Measurements from ENCODE around the gene PRKCB.
A peak's percentile ranks its signal among the peaks of the same experiment; 100 is the strongest.

Gene PRKCB

DNA sequence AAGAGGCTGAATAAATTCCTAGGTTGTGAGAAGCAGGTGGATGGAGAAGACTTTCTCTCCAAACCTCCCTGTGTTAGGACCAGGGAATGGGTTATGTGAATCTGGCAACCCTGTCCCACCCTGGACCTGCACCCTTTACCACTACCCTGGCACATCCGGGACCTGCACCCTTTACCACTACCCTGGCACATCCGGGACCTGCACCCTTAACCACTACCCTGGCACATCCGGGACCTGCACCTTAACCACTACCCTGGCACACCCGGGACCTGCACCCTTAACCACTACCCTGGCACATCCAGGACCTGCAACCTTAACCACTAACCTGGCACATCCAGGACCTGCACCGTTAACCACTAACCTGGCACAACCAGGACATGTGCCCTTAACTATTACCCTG is 213.3 kb downstream of the PRKCB start:
- DNase-seq (ENCODE audit: low read depth): no peak

DNA sequence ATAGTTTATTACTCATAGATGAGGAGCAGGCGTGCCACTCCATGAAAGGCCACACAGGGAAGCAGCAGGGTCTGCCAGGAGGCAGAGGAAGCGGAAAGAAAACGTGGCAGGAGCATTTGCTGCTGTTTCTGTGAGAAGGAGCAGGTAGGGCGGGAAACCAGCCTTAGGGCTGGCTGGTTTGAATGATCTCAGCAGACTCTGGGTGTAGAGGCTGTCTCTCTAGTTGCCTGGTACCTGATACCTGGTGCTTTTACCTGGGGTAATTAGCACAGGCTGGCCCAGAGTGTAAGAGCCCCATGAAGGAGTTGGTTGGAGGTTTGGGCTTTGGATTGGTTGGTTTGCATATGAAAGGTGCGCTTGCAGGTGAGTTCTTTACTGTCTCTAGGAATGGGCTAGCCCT is 215.3 kb downstream of the PRKCB start:
- DNase-seq (ENCODE audit: low read depth): no peak

DNA sequence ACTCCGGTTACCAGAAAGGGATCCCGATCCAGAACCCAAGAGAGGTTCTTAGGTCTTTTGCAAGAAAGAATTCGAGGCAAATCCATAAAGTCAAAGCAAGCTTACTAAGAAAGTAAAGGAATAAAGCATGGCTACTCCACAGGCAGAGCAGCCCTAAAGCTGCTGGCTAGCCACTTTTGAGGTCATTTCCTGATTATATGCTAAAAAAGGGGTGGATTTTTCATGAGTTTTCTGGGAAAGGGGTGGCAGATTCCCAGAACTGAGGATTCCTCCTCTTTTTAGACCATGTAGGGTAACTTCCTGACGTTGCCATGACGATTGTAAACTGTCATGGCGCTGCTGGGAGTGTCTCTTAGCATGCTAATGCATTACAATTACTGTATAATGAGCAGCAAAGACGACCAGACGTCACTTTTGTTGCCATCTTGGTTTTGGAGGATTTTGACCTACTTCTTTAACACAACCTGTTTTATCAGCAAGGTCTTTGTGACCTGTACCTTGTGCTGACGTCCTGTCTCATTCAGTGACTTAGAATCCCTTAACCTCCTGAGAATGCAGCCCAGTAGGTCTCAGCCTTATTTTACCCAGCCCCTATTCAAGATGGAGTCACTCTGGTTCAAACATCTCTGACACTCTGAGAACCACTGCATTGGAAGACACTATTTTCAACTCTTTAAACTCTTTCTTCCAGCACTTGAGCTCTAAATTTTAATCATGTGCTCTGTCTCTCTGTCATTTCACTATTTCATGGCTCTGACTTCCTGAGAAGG is 216.7 kb downstream of the PRKCB start:
- DNase-seq (ENCODE audit: low read depth): peak; percentile 1

DNA sequence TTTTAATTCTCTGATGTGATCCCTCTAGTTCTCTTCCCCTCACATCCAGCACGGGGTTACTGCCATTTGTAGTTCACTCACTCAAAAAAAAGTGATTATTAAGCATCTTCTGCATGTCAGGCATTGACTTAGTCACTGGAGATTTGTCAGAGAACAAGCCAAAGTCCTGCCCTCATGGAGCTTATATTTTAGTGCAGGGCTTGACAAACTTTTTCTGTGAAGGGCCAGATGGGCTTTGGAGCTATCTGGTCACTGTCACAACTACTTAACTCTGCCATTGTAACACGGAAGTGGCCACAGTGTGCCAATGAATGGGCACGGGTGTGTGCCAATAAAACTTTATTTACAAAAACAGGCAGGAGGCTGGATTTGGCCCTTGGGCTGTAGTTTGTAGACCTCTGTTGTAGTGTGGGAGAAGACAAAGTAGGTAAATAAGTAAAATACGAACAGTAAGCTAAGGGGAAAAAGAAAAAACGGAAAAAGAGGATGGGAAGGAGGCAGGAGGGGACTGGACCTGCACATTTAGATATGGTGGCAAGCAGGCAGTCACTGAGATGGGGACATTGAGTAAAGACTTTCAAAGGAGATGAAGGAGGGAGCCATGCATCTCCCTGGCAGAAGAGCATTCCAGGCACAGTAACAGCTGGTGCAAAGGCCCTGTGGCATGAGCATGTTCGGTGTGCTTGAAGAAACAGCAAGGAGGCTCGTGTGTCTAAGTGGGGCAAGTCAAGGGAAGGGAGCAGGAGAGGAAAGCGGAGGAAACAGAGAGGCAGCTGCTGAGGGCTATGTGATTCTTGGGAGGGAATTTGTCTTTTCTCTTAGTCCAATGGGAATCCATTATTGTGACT is 217.5 kb downstream of the PRKCB start:
- DNase-seq (ENCODE audit: low read depth): no peak

DNA sequence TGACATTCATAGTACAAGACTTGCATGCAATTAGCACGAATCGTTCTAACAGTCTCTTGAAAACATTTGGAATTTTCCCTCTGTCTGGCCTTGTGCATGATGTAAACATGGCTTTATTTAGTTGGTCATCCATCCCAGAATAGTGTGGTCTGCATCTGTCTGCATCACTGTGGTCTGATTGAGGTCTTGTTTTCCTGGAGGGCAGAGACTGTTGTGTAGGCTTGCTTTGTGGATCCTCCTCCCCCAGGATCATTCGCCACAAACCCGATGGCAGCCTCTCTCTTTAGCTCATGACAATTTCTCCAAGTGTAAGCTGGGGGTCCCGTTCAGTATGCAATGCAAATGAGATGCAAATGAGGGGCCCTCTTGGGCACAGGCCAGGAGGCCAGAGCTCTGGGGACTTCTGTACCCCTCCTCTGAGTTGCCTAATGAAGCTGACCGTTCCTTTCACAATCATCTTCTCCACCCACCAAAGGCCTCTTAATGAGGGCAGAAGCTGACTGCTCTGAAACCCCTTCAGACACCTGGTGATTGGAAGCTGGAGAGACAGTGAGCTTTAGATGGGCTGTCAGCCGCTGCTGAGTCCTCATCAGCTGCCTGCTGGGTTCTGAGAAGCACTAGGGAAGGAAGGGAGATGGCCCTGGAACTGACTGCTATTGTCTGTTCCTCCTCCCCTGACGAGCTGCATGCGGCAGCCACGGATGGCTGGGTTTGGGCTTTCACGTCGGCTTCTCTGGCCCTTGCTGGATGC is 219.1 kb downstream of the PRKCB start:
- DNase-seq (ENCODE audit: low read depth): no peak

DNA sequence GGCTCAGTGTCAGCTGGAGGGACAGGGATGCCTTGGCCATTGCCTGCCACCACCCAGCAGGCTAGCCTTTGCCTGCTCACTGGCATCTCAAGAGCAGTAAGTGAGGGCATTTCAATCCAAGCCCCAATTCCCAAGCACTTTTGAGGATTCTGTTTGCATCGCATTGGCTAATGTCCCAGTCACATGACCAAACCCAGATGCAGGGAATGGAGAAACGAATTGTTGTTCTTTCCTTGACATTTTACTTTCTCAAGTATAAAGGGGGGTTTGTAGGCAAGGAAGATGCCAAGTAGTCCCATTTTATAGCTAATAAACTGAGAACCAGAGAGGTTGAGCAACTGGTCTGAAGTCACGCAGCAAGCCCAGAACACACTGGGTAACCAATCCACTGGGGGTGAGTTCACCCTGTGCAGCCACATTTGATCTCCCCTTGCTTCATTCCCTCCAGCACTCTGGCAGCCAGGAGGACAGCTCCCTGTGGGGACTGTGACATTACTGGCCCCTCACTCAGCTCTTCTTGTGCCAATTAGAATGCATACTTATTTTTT is 226.6 kb downstream of the PRKCB start:
- DNase-seq (ENCODE audit: low read depth): no peak

DNA sequence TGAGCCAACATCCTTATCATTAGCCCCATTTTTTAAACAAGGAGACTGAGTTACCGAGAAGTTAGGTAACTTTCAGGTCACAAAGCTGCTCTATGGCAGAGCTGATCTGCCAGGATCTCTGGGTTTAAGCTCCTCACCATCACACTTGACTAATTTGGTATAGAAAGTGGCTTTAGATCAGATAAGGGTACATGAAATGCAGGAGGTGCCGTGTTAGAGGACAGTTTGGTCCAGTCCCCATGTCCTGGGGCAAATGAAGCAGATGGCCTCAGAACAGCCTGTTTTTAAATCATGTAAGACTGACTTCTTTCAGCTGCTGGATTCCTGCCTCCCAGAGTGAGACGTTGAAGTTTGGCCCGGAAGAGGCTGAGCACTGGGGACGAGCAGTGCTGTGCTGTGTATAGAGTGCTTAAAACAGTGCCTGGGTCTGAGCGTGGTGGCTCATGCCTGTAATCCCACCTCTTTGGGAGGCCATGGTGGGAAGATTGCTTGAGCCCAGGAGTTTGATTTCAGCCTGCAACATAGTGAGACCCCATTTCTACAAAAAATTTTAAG is 233.3 kb downstream of the PRKCB start:
- no peak for DNase-seq (ENCODE audit: low read depth)

DNA sequence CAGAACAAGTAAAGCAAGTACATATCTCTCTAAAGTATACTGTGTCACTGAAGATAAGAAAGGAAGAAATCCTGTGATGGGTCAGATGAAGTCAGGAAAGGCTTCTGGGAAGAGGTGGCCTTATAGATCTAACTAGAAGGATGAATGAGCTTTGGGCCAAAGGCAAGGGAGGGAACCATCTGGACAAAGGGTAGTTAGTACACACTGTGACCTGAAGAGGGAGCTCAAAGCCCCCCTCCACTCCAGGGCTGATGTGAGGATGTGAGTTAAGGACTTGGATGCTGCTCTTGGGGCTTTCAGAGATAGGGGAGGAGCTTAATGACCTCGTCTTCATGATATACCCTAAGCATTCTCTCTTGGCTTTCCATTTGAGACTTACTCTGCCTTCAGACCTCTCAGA is 235.1 kb downstream of the PRKCB start:
- peak; percentile 3 for DNase-seq (ENCODE audit: low read depth)

DNA sequence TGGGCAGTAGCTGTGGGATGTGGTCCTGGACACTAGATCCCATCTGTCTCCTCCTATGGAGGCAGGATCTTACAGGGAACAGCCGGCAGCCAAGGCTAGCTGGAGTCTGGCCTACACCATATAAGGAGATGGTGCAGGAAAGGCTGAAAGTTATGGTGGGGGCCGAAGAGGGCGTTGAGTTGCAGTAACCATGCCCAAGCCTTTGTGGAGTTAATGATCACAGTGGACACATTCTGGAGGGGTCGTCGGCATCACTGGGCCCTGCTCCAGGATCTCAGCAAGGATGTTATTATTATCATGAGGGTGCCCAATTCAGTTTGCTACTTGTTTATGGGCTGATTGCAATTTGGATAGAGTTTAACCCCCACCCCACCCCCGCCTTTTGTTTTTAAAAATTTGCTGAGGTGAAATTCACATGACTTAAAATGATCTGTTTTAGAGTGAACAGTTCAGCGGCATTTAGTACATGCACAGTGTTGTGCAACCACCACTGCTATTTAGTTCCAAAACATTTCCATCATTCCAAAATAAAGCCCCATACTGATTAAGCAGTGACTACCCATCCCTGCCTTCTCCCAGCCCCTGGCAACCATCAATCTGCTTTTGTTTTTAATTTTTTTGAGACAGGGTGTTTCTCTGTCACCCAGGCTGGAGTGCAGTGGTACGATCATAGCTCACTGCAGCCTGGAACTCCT is 236.0 kb downstream of the PRKCB start:
- DNase-seq (ENCODE audit: low read depth): no peak

DNA sequence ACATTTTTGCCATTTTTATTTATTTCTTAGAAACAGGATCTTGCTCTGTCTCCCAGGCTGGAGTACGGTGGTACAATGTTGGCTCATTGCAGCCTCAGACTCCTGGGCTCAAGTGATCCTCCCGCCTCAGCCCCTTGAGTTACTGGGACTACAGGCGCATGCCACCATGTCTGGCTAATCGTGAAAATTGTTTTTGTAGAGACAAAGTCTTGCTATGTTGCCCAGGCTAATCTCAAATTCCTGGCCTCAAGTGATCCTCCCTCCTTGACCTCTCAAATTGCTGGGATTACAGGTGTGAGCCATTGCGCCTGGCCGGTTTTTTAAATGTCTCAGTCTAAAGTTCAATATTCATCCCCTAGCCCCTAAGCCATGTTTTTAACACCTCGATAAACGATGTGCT is 237.5 kb downstream of the PRKCB start:
- DNase-seq (ENCODE audit: low read depth): no peak

DNA sequence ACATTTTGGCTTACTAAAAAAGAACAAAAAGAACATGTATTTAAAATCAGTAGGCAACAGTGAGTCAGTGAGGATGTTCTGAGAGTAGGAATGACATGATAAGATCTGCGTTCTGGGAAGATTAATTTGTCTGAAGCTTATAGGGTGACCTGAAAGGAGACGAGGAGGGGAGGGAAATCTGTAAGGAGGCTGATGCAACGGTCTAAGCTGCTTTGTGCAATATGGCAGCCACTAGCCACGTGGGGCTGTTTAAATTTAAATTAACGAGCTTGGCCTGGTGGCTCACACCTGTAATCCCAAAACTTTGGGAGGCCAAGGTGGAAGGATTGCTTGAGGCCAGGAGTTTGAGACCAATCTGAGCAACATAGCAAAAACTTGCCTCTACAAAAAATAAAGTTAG is 238.8 kb downstream of the PRKCB start:
- no peak for DNase-seq (ENCODE audit: low read depth)

DNA sequence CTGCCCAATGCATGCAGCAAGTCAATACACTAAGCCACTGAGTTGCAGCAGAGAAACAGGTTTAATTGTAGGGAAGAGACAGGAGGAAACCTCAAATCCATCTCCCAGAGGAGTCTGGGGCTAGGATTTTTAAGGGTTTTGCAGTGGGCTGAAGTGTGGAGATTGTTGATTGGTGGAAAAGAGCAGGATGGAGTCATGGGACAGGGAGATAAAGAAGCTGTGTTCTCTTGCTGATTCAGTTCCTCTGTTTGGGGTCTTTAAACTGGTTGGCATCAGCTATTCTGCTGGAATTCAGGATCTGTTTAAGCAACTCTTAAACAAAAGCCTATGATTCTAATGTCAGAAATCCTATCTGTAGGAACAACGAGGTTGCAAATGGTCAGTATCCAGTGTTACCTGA is 239.5 kb downstream of the PRKCB start:
- DNase-seq (ENCODE audit: low read depth): no peak

DNA sequence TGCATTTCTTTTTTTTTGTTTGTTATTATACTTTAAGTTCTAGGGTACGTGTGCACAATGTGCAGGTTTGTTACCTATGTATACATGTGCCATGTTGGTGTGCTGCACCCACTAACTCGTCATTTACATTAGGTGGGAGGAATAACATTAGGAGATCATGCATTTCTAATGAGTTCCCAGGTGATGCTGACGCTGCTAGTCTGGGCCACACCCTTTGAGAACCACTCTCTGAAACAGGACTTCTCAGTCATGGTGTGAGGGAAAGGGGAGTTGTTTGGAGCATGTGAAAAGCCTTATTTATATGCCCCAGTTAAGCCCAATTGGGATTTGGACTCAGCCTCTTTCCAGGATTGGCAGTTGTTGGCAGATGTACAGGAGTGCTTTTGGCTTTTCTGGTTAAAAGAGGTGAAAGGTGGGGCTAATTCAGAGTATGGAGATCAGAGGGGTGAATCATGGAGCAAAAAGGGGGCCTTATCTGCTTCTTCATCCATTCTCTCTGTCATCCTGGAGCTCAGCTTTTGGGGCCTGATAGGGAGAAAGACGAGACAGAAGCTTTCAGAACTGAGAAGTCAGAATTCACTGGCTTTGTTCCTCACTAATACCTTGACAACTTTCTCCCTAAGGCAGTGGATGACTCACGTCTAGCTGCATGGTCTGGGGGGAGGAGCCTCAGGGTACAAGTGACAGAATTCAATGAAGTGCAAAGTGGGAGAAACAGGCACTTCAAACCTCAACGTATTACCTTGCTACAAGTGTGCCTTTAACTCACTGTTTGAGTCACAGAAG is 240.3 kb downstream of the PRKCB start:
- no peak for DNase-seq (ENCODE audit: low read depth)

DNA sequence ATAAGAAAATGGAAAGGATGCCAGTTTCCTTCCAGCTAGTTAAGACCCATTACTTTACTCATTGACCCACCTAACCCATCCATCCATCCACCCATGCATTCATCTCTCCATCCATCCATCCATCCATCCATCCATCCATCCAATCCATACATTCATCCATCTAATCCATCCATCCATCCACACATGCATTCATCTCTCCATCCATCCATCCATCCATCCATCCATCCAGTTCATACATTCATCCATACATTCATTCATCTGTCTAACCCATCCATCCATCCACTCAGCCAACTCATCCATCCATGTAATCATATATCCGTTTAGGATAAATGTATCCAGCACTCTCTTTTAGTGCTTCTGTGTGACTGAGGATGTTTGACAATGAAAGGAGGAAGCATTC is 241.5 kb downstream of the PRKCB start:
- DNase-seq (ENCODE audit: low read depth): no peak

DNA sequence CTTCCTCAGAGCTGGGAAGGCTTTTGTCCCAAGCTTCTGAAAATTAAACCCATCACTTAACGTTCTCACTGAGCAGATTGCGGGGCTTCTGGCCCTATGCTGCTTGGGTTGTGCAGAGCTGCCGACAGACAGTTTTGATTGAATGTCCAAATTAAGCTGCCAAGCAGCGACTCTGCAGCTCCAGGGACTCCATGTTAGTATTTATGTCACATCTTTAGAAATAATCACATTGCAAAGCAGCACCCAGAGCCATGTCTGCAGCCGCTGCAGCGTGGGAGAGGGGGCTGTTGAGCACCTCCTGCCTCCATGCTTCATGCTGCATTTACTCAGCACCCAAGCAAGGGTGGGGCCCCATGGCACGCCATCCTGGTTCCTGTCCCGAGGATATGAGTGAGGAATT is 242.2 kb downstream of the PRKCB start:
- DNase-seq (ENCODE audit: low read depth): no peak

DNA sequence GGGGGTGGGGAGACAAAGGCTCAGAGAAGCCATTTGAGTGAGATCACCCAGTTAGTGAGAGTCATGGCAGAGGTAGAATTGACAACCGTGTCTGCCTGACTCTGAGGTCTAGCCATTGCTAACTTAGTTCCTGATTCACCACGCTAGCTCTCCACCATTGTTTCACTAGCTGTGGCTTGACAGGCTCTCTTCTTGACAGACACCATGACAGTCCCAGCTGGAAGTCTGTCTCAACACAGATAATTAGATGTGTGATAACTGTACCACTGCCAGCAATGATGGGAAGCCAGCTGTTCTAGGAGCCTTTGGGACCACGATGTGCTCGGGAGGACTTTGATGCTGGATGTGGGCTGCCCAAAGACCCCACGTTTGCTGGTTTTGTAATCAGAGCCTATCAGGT is 249.9 kb downstream of the PRKCB start:
- DNase-seq (ENCODE audit: low read depth): no peak

DNA sequence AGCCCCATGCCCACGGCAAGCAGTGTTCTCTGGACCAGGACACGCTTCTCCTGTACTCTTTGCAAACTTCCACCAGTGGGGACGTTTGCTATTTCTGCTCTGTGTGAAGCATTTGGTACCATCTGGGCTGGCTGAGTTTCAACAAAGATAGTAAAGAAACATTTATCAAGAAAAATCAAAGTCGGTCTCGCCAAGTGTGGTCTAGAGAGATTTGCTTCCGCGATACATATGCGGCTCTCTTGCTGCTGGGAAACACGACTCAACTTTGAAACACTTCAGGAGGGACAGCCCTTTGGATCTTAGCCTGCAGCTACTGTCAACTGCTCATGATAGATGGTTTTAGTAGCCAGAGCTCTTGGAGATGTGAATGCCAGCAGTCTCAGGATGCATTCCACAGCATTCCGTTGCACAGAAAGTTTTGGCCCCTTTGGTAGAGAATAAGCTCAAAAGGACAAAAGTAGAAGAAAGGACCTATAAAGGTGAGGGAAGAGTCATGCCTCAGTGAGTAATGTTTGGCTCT is 252.2 kb downstream of the PRKCB start:
- no peak for DNase-seq (ENCODE audit: low read depth)

DNA sequence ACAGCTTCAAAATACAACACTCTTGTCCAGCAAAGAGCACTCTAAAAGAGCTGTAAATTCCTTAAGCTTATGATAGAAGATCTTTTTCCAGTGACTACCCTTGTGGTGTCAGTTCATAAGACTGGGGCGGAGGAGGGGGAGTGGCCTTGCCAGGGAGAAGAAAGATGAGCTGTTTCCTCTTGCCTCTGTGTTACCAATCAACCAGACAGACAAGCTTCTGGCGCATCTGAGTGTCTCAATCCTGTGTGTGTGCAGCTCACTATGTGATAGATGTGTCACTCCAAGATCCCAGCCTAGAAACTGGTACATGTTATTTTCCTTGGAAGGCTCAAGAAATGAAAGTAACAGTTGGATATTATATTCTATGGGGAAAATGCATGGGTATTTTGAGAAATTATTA is 253.0 kb downstream of the PRKCB start:
- no peak for DNase-seq (ENCODE audit: low read depth)

DNA sequence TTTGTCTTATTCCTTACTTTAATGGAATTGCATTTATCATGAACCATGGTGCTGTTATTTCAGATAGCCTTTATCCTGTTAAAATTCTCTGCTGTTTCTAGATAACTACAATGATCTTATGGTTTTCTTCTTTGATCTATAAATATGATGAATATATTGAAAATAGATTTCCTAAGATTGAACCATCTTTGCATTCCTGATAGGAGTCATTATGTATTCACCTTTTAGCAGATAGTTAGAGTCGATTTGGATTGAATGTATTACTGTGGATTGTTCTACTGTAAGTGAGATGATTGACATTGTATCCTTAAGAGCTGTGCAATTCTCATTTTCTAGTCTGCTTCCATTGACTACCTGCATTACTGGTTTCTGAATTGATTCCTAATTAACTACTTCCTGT is 255.3 kb downstream of the PRKCB start:
- no peak for DNase-seq (ENCODE audit: low read depth)

DNA sequence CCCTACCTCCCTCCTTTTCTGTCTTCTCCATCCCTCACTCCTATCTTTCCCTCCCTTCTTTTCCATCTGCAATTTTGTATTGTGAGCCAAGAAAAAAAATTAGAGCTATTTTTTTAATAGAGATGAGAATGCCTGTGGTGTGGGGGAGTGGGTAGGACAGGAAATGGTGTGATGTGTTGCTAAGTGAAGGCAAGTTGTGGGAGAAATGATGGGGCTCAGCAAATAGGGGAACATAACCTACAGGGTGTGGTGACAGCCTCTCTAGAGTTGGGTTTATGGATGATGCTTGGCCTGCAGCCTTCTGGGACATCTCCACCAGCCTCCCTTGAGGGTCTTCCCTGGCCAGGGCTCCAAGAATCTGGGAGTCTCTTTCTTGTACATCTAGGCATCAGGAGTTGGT is 257.3 kb downstream of the PRKCB start:
- no peak for DNase-seq (ENCODE audit: low read depth)

DNA sequence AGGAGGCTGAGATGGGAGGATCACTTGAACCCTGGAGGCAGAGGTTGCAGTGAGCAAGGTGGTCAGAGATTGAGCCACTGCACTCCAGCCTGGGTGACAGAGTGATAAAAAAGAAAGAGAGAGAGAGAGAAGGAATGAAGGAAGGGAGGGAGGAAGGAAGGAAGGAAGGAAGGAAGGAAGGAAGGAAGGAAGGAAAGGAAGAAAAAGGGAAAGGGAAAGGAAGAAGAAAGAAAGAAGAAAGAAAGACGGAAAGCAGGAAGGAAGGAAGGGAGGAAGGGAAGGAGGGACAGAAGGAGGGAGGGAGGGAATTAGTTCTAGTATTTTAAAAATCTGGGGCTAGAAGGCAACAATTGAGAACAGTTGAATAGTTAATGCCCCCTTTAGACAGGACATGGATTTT is 258.9 kb downstream of the PRKCB start:
- no peak for DNase-seq (ENCODE audit: low read depth)
